ENCODE results near the gene ARMH3. TPM values are rescaled to one million over a fixed set of nuclear protein-coding genes. Genes with fewer than 3 reads are reported as not detected.

The ARMH3 gene, protein sequence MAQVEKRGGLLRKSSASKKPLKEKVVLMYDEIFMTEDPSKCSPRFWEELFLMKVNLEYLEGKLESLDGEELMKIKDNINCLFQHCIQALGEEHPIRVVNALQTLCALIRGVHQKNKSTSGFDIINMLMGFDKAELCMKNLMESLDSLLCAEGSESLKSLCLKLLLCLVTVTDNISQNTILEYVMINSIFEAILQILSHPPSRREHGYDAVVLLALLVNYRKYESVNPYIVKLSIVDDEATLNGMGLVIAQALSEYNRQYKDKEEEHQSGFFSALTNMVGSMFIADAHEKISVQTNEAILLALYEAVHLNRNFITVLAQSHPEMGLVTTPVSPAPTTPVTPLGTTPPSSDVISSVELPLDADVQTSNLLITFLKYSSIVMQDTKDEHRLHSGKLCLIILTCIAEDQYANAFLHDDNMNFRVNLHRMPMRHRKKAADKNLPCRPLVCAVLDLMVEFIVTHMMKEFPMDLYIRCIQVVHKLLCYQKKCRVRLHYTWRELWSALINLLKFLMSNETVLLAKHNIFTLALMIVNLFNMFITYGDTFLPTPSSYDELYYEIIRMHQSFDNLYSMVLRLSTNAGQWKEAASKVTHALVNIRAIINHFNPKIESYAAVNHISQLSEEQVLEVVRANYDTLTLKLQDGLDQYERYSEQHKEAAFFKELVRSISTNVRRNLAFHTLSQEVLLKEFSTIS
- 12.6 and 16.0 TPM in 2 replicates for total RNA-seq (2014; rRNA removed; shearing (Covaris generic); ENCODE audit: low replicate concordance)

GRCh38 chr10:102055647-102056419, at the start of gene ARMH3:
ARMH3 (minus strand) TSS chr10:102056173; CDS start chr10:102040114, 16,059 bp downstream.
- Histone ChIP-seq H3K9me3 (no peaks in the 10 kb centered on the region), H3K36me3 (peaks cover 3% of the 10 kb centered on the region; the same call in 1 of the 2 replicates), H3K4me3 (peak within 1 kb of the TSS; percentile 94), H3K27me3 (no peaks in the 10 kb centered on the region)
- peak; percentile 97 for DNase-seq

DNA sequence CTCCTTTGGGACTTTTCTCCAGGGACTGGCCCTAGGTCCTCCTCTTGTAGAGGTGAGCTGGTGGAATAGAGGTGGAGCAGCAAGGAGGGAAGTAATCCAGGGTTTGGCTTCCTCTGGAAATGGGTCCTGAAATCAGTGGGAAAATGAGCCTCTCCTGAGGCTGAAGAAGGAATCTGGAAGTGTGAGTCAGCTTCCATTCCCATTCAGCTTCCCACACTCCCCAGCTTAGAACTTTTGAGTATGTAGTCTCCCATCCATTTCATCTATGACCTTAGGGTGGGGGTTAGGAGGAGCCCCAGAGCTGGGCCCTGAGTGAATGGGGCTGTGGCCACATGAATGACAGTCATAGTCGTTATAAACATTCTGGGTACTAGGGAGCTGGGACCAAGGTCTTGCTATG, 46.4 kb upstream of the ARMH3 start:
- no peaks in the 10 kb centered on the region for H3K36me3 ChIP-seq
- no peaks in the 10 kb centered on the region for H3K27me3 ChIP-seq
- no peak overlapping the region for H3K4me3 ChIP-seq
- H3K9me3 ChIP-seq: no peaks in the 10 kb centered on the region
- DNase-seq: no peak

GRCh38 chr10:102101152-102101551, 45.2 kb upstream of the ARMH3 start:
- Histone ChIP-seq H3K9me3 (no peaks in the 10 kb centered on the region), H3K27me3 (no peaks in the 10 kb centered on the region), H3K4me3 (no peak overlapping the region), H3K36me3 (no peaks in the 10 kb centered on the region)
- no peak for DNase-seq

DNA sequence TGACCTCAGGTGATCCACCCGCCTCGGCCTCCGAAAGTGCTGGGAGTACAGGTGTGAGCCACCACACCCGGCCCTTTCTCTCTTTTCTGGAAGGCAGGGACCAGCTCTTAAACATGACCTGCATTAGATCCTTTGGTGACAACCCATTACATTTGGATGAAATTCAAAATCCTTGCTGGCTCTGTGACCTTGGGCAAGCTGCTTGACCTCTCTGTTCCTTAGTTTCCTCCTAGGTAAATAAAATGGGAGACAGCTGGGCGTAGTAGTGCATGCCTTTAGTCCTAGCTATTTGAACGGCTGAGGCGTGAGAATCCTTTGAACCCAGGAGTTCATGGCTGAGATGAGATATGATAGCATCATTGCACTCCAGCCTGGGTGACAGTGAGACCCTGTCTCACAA, 40.5 kb upstream of the ARMH3 start:
- DNase-seq: no peak
- no peak overlapping the region for H3K4me3 ChIP-seq
- no peaks in the 10 kb centered on the region for H3K36me3 ChIP-seq
- H3K9me3 ChIP-seq: no peaks in the 10 kb centered on the region
- H3K27me3 ChIP-seq: no peaks in the 10 kb centered on the region

GRCh38 chr10:102090772-102091171, 34.8 kb upstream of the ARMH3 start:
- no peak overlapping the region for H3K4me3 ChIP-seq
- no peak for DNase-seq

DNA sequence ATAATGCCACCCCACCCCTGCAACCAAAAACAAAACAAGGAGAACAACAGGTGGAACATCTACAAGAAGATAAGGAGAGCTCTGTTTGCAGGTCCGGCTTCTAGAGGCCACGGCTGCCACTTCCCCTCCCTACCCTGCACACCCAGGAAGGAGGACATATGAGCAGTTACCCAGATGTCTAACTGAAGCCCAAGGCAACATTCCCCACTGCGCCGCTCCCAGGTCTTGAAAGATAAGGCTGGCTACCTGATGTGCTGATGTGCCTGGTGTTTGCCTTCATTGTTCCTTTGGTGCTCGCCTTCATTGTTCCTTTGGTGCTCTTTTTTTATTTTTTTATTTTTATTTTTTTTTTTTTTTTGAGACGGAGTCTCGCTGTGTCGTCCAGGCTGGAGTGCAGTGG, 30.2 kb upstream of the ARMH3 start:
- Histone ChIP-seq H3K9me3 (no peaks in the 10 kb centered on the region), H3K4me3 (no peak overlapping the region), H3K36me3 (no peaks in the 10 kb centered on the region), H3K27me3 (no peaks in the 10 kb centered on the region)
- DNase-seq: no peak

More at GRCh38 chr10:102090772-102091171, 34.8 kb upstream of the ARMH3 start:
- Histone ChIP-seq H3K27me3 (no peaks in the 10 kb centered on the region), H3K36me3 (no peaks in the 10 kb centered on the region), H3K9me3 (no peaks in the 10 kb centered on the region)

DNA sequence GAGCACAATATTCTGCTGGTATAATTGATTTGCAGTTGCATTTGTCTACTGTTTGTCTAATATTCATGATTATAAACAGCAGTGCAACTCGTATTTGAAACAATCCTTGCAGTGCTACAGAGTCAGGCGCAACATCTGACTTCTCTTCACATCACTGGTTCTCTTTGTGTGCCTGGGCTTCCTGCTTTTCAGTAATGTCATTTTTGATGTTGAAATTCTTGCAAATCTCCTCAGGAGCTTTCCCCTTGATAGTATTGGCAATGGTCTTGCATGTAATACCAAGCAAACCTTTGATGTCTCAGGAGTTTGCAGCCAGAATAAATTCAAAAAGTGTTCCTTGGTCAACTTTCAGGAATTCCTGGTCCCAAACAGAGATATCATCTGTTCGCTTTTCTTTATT, 29.4 kb upstream of the ARMH3 start:
- DNase-seq: no peak
- no peaks in the 10 kb centered on the region for H3K27me3 ChIP-seq
- no peak overlapping the region for H3K4me3 ChIP-seq
- H3K36me3 ChIP-seq: no peaks in the 10 kb centered on the region
- no peaks in the 10 kb centered on the region for H3K9me3 ChIP-seq

DNA sequence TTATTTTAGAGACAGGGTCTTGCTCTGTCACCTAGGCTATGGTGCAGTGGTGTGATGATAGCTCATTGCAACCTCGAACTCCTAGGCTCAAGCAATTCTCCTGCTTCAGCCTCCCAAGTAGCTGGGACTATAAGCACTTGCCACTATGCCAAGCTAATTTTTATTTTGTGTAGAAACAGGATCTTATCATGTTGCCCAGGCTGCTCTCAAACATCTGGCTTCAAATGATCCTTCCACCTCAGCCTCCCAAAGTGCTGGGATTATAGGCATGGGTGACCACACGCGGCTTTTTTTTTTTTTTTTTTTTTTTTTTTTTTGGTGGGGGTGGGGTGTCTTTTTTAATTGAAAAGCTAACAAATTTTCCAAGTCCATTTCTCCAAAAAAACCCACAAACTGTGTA, 27.6 kb upstream of the ARMH3 start:
- no peak overlapping the region for H3K4me3 ChIP-seq
- H3K27me3 ChIP-seq: no peaks in the 10 kb centered on the region
- no peaks in the 10 kb centered on the region for H3K9me3 ChIP-seq
- H3K36me3 ChIP-seq: no peaks in the 10 kb centered on the region
- no peak for DNase-seq

DNA sequence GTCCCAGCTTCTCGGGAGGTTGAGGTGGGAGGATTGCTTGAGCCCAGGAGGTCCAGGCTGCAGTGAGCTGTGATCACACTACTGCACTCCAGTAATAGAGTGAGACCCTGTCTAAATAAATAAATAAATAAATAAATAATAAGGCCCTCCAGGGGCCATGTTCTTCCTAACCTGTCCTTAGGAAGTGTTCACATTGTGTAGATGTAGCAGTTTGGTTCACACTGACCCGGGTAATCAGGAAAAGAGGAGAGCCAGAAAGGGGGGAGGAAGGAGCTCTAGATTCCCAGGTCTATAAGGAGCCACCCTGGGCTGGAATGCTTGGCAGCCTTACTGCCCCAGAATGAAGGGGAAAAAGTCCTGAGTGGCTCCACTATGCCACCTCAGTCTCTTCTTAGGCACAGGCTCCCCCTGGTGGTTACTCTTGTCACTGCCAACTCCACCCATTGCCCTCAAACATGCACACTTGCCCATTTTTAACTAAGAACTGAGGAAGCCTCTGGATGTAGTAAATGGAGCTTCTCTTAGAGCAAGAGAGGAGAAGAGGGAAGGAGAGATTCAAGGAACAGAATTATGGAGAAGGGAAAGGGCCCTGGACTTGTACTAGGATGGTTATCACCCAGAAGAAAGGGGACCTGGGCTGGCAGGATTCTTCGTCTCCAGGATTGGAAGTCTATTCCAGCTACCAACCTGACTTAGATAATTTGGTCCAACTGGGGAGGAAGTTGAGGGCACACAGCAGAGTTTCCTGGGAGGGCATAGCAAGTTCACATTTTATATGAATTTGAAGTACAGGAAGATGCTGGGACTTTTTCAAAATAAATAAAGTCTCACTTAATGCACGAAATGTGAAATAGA, 16.9 kb upstream of the ARMH3 start:
- Histone ChIP-seq H3K36me3 (peaks cover 6% of the 10 kb centered on the region), H3K27me3 (no peaks in the 10 kb centered on the region; the same call in 1 of the 2 replicates), H3K9me3 (no peaks in the 10 kb centered on the region), H3K4me3 (no peak overlapping the region)
- DNase-seq: peak; percentile 67

- no peak overlapping the region for H3K4me3 ChIP-seq
- H3K27me3 ChIP-seq: no peaks in the 10 kb centered on the region
- H3K36me3 ChIP-seq: peaks cover 12% of the 10 kb centered on the region
- no peaks in the 10 kb centered on the region for H3K9me3 ChIP-seq
- no peak for DNase-seq
Measured at GRCh38 chr10:102069071-102069470, 13.1 kb upstream of the ARMH3 start.

- no peaks in the 10 kb centered on the region for H3K27me3 ChIP-seq
- peak; percentile 13 for DNase-seq
Measured at GRCh38 chr10:102068216-102068615, 12.2 kb upstream of the ARMH3 start.

GRCh38 chr10:102067091-102067916, 11.3 kb upstream of the ARMH3 start:
- no peak for DNase-seq
- H3K27me3 ChIP-seq: no peaks in the 10 kb centered on the region
- no peaks in the 10 kb centered on the region for H3K9me3 ChIP-seq
- H3K36me3 ChIP-seq: peaks cover 12% of the 10 kb centered on the region
- H3K4me3 ChIP-seq: no peak overlapping the region

More at GRCh38 chr10:102068216-102068615, 12.2 kb upstream of the ARMH3 start:
- no peak overlapping the region for H3K4me3 ChIP-seq
- H3K36me3 ChIP-seq: peaks cover 12% of the 10 kb centered on the region
- no peaks in the 10 kb centered on the region for H3K9me3 ChIP-seq

DNA sequence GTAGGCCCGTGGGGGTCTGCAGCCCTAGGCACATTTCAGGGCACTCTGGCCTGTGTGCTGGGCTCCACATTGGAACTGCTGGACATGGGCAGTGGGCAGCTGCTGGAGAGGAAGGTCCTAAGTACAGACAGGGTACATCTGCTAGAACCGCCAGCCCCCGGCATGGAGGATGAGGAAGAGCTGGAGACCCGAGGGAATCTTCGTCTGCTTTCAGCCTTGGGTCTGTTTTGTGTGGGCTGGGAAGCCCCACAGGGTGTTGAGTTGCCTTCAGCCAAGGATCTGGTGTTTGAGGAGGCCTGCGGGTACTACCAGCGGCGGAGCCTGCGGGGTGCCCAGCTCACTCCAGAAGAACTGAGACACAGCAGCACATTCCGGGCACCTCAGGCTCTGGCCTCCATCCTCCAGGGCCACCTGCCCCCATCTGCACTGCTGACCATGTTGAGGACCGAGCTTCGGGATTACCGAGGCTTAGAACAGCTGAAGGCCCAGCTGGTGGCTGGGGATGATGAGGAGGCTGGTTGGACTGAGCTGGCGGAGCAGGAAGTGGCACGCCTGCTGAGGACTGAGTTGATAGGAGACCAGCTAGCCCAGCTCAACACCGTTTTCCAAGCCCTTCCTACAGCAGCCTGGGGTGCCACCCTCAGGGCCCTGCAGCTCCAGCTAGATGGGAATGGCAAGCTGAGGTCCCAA, 10.6 kb upstream of the ARMH3 start:
- H3K9me3 ChIP-seq: no peaks in the 10 kb centered on the region
- no peaks in the 10 kb centered on the region for H3K27me3 ChIP-seq
- H3K36me3 ChIP-seq: peaks cover 12% of the 10 kb centered on the region
- no peak for DNase-seq
- peak overlapping the region; percentile 71 for H3K4me3 ChIP-seq

GRCh38 chr10:102065561-102066398, 9.8 kb upstream of the ARMH3 start:
- H3K36me3 ChIP-seq: peaks cover 12% of the 10 kb centered on the region
- no peaks in the 10 kb centered on the region for H3K27me3 ChIP-seq
- H3K9me3 ChIP-seq: no peaks in the 10 kb centered on the region
- peak; percentile 46 for DNase-seq
- H3K4me3 ChIP-seq: peak overlapping the region; percentile 71
